H1 (cell line): Measurements from ENCODE around the gene SEMA4D. TPM values are rescaled to one million over a fixed set of nuclear protein-coding genes. Genes with fewer than 3 reads are reported as not detected.

Source experiments
- CTCF ChIA-PET: fragments of 300-600 bp; sonication (Branson Sonifier 250); formaldehyde crosslinking; loops from one replicate; lab custom pipeline; 2021; ENCODE audit not compliant: partially characterized antibody; lab: Charles Lee
- POLR2A ChIA-PET: fragments of 300-600 bp; sonication (Branson Sonifier 250); formaldehyde crosslinking; loops from one replicate; lab custom pipeline; 2021; ENCODE audit warnings: inconsistent platforms; ENCODE audit not compliant: partially characterized antibody; lab: Charles Lee
- DNase-seq, 2 experiments: peaks; one replicate each; pipeline versions ENCODE4 v3.0.0 to v3.0.0-alpha.2; 2010 to 2022; ENCODE audit warnings: low spot score in 2 of 2, low read depth in 1 of 2, mixed read lengths in 1 of 2
- FAIRE-seq: peaks from 2 replicates; lab custom pipeline; 2011; peaks lifted over from hg19 to GRCh38; lab: Jason Lieb, UNC
- H2AFZ ChIP-seq: 2 replicates; pipeline ENCODE4 v1.8.1; 2012; ENCODE audit warnings: low read length, inconsistent platforms
- H2AK5ac ChIP-seq: 2 replicates; pipeline ENCODE4 v1.6.1; 2013; ENCODE audit warnings: low read depth, low read length
- H2BK120ac ChIP-seq: replicated peaks from 2 replicates; pipeline ENCODE3; 2013; ENCODE audit warnings: low read depth, low read length, inconsistent platforms
- H2BK12ac ChIP-seq: 2 replicates; pipeline ENCODE4 v1.6.1; 2013; ENCODE audit warnings: low read depth, low read length
- H2BK15ac ChIP-seq: 2 replicates; pipeline ENCODE4 v1.6.1; 2013; ENCODE audit warnings: low read length
- H2BK20ac ChIP-seq: 2 replicates; pipeline ENCODE4 v1.6.1; 2013; ENCODE audit warnings: low read length
- H2BK5ac ChIP-seq: 2 replicates; pipeline ENCODE4 v1.6.1; 2013; ENCODE audit warnings: low read depth, low read length
- H3K14ac ChIP-seq: 2 replicates; pipeline ENCODE4 v1.6.1; 2013; ENCODE audit warnings: inconsistent platforms; ENCODE audit not compliant: insufficient read length
- H3K18ac ChIP-seq: 2 replicates; pipeline ENCODE4 v1.6.1; 2013; ENCODE audit warnings: low read length; ENCODE audit errors: extremely low read depth
- H3K23ac ChIP-seq: 2 replicates; pipeline ENCODE4 v1.6.1; 2013; ENCODE audit warnings: inconsistent platforms; ENCODE audit not compliant: insufficient read length
- H3K23me2 ChIP-seq: 2 replicates; pipeline ENCODE4 v1.6.1; 2013; ENCODE audit warnings: low read depth, low read length
- H3K27ac ChIP-seq: 2 replicates; pipeline ENCODE4 v1.6.1; 2011; ENCODE audit warnings: low read depth, low read length, inconsistent platforms
- H3K27me3 ChIP-seq, 4 experiments: replicated peaks in 1 of 4; 1 replicate in 1 of 4; 2 replicates in 3 of 4; pipeline versions ENCODE4 v1.6.1 to v1.8.1; 2011 to 2013; ENCODE audit warnings: low read length in 3 of 4, mild to moderate bottlenecking in 3 of 4, inconsistent platforms in 2 of 4, mixed read lengths in 2 of 4, moderate library complexity in 1 of 4; ENCODE audit not compliant: control insufficient read depth in 3 of 4, insufficient read depth in 3 of 4; ENCODE audit errors: extremely low read depth in 1 of 4
- H3K36me3 ChIP-seq, 4 experiments: 2 replicates each; pipeline versions ENCODE4 v1.6.1 to v1.8.1; 2011 to 2013; ENCODE audit warnings: mild to moderate bottlenecking in 4 of 4, low read length in 3 of 4, moderate library complexity in 2 of 4, control low read depth in 1 of 4, inconsistent platforms in 1 of 4; ENCODE audit not compliant: insufficient read depth in 4 of 4, control insufficient read depth in 2 of 4
- H3K4ac ChIP-seq: replicated peaks from 2 replicates; pipeline ENCODE3; 2013; ENCODE audit warnings: low read length, low read depth, mixed read lengths, inconsistent platforms; ENCODE audit not compliant: insufficient read length
- H3K4me1 ChIP-seq, 4 experiments: replicated peaks in 1 of 4; 1 replicate in 1 of 4; 2 replicates in 3 of 4; pipeline versions ENCODE4 v1.6.1 to v1.8.1; 2011 to 2013; ENCODE audit warnings: low read length in 3 of 4, inconsistent platforms in 2 of 4, mixed read lengths in 1 of 4; ENCODE audit not compliant: insufficient read depth in 4 of 4, control insufficient read depth in 3 of 4
- H3K4me2 ChIP-seq, 2 experiments: 2 replicates each; pipeline versions ENCODE4 v1.6.1 to v1.8.1; 2011 to 2013; ENCODE audit warnings: low read depth in 2 of 2, low read length in 2 of 2, control low read depth in 1 of 2, inconsistent platforms in 1 of 2, mild to moderate bottlenecking in 1 of 2; ENCODE audit not compliant: insufficient read depth in 1 of 2
- H3K4me3 ChIP-seq, 4 experiments: fragments of 200-600, 300-600 bp in 1 of 4; sonication (generic), shearing (Covaris generic), sonication (Bioruptor Twin) in 1 of 4; 2 replicates each; pipeline versions ENCODE4 v1.5.1 to v1.8.1; 2011 to 2016; ENCODE audit warnings: low read length in 4 of 4, low read depth in 3 of 4, control low read depth in 2 of 4, inconsistent platforms in 2 of 4, mild to moderate bottlenecking in 2 of 4, mixed read lengths in 1 of 4, moderate library complexity in 1 of 4; ENCODE audit not compliant: insufficient read depth in 2 of 4; ENCODE audit errors: extremely low read depth in 1 of 4
- H3K56ac ChIP-seq: replicated peaks from 2 replicates; pipeline ENCODE3; 2013; ENCODE audit warnings: low read depth, mild to moderate bottlenecking, mixed read lengths, low read length, inconsistent platforms; ENCODE audit not compliant: insufficient read length
- H3K79me1 ChIP-seq: 2 replicates; pipeline ENCODE4 v1.6.1; 2013; ENCODE audit warnings: low read depth, low read length, control low read depth
- H3K79me2 ChIP-seq, 2 experiments: 2 replicates each; pipeline versions ENCODE4 v1.6.1 to v1.8.1; 2012 to 2013; ENCODE audit warnings: low read length in 2 of 2, mild to moderate bottlenecking in 2 of 2, inconsistent platforms in 1 of 2; ENCODE audit not compliant: insufficient read depth in 2 of 2, control insufficient read depth in 1 of 2
- H3K9ac ChIP-seq, 4 experiments: replicated peaks in 1 of 4; 1 replicate in 1 of 4; 2 replicates in 3 of 4; pipeline versions ENCODE4 v1.6.1 to v1.8.1; 2011 to 2013; ENCODE audit warnings: low read depth in 3 of 4, low read length in 3 of 4, control low read depth in 2 of 4, mild to moderate bottlenecking in 2 of 4, moderate library complexity in 2 of 4, inconsistent platforms in 1 of 4; ENCODE audit errors: extremely low read depth in 1 of 4
- H3K9me3 ChIP-seq, 2 experiments: 2 replicates each; pipeline versions ENCODE4 v1.6.1 to v1.8.1; 2012 to 2013; ENCODE audit warnings: mild to moderate bottlenecking in 2 of 2, moderate library complexity in 2 of 2, control low read depth in 1 of 2, inconsistent platforms in 1 of 2, low read depth in 1 of 2, low read length in 1 of 2, mixed read lengths in 1 of 2; ENCODE audit not compliant: insufficient read depth in 2 of 2
- H4K20me1 ChIP-seq, 2 experiments: replicated peaks in 1 of 2; 2 replicates each; pipeline versions ENCODE3 to v1.8.1; 2011 to 2013; ENCODE audit warnings: inconsistent platforms in 2 of 2, low read length in 2 of 2, mild to moderate bottlenecking in 1 of 2; ENCODE audit not compliant: insufficient read depth in 2 of 2, control insufficient read depth in 1 of 2
- H4K5ac ChIP-seq: 2 replicates; pipeline ENCODE4 v1.6.1; 2013; ENCODE audit warnings: low read length, low read depth, mixed read lengths, inconsistent platforms; ENCODE audit not compliant: insufficient read length
- H4K8ac ChIP-seq: 2 replicates; pipeline ENCODE4 v1.8.0; 2013; ENCODE audit warnings: mild to moderate bottlenecking, moderate library complexity, low read length, inconsistent platforms; ENCODE audit not compliant: insufficient read depth; ENCODE audit errors: extremely low read depth
- H4K91ac ChIP-seq: replicated peaks from 2 replicates; pipeline ENCODE3; 2013; ENCODE audit warnings: low read length, mixed read lengths, inconsistent platforms; ENCODE audit not compliant: insufficient read length
- SP1 ChIP-seq: IDR thresholded peaks from 2 replicates; pipeline ENCODE4 v1.6.1; 2011; ENCODE audit warnings: low read depth, low read length
- SUZ12 ChIP-seq: fragments of 200-600 bp; sonication (generic); IDR thresholded peaks from 2 replicates; pipeline ENCODE4 v1.6.1; 2012; ENCODE audit warnings: mild to moderate bottlenecking, inconsistent platforms, low read length, moderate library complexity, mixed read lengths
- WGBS, 2 experiments: shearing (Covaris generic) in 1 of 2; methylation state at CpG; one replicate each; pipeline versions ENCODE4 v1.1.6 to v1.1.7; 2013 to 2015; ENCODE audit warnings: low lambda C conversion rate in 2 of 2, mixed read lengths in 2 of 2, inconsistent platforms in 1 of 2, low coverage in 1 of 2, missing lambda C conversion rate in 1 of 2; ENCODE audit not compliant: insufficient replicate concordance in 2 of 2, insufficient coverage in 1 of 2, insufficient read length in 1 of 2; ENCODE audit errors: extremely low coverage in 1 of 2, missing lambda C conversion rate in 1 of 2; 5-methylcytosine and 5-hydroxymethylcytosine counted together
- polyA plus RNA-seq, 7 experiments: library from polyadenylated mRNA; depleted of rRNA in 3 of 7; stranded (reverse) in 5 of 7; unstranded in 2 of 7; fragments of >200 nt in 5 of 7; fragments of 200-250 nt in 2 of 7; gene quantifications; 1 replicate in 5 of 7; 2 replicates in 1 of 7; 4 replicates in 1 of 7; pipeline versions ENCODE4 v1.2.1 to v1.2.3, GENCODE V29; 2011 to 2013; ENCODE audit warnings: missing spikeins in 2 of 7, mixed read lengths in 2 of 7
- total RNA-seq: library from RNA; stranded (reverse); fragmentation: NEBNext Ultra II Directional; extraction: Animal tissue kit (Norgen Biotek cat#: 25700); gene quantifications from 2 replicates; pipeline ENCODE4 v1.2.1, GENCODE V29; 2021

The SEMA4D gene
- total and polyA plus RNA-seq, 2 of the 8 experiments (the other 6 are each of a cell fraction or from before 2014, with no cell fraction given), result 21.0 to 70.4 TPM

- H2AFZ ChIP-seq, result no peak overlapping the region
- H3K14ac ChIP-seq, result no peak overlapping the region
- H3K9ac ChIP-seq, result no peak overlapping the region
- H3K79me2 ChIP-seq, result no peaks in the 10 kb centered on the region
- H2BK15ac ChIP-seq, result no peak overlapping the region
- no peak overlapping the region for H4K91ac ChIP-seq
- no peak overlapping the region for H4K8ac ChIP-seq
- H3K4me2 ChIP-seq, result no peak overlapping the region
- FAIRE-seq (no peak), DNase-seq (no peak)
- ChIA-PET CTCF (no interaction called here), POLR2A (no interaction called here)
- no peak overlapping the region for H3K18ac ChIP-seq
- no peaks in the 10 kb centered on the region for H3K4me1 ChIP-seq
- no peaks in the 10 kb centered on the region for H3K27me3 ChIP-seq
- H2BK12ac ChIP-seq, result no peak overlapping the region
- 63% methylated on average over 5 of the region's 5 CpGs; no CpG with 5 or more reads in 1 of the 2 experiments for WGBS, 2 experiments
- H4K20me1 ChIP-seq, result no peaks in the 10 kb centered on the region
- H2AK5ac ChIP-seq, result no peak overlapping the region
- H3K56ac ChIP-seq, result no peak overlapping the region
- no peak overlapping the region for H2BK20ac ChIP-seq
- no peak overlapping the region for H3K23ac ChIP-seq
- TF ChIP-seq SP1, result no peak
- no peak for TF ChIP-seq SUZ12
- H3K9me3 ChIP-seq, result no peaks in the 10 kb centered on the region
- H4K5ac ChIP-seq, result no peak overlapping the region
- no peak overlapping the region for H3K4ac ChIP-seq
- H2BK120ac ChIP-seq, result no peak overlapping the region
- no peaks in the 10 kb centered on the region; a peak in 1 of 8 replicates for H3K36me3 ChIP-seq
- H3K27ac ChIP-seq, result no peak overlapping the region
- no peak overlapping the region for H3K4me3 ChIP-seq
- H3K23me2 ChIP-seq, result no peaks in the 10 kb centered on the region; the same call in 1 of the 2 replicates
- no peaks in the 10 kb centered on the region for H3K79me1 ChIP-seq
- H2BK5ac ChIP-seq, result no peak overlapping the region
These were observed 16.4 kb upstream of the SEMA4D start for GRCh38 chr9:89514337-89514736.
